Stimulated activated CD4-positive, alpha-beta T cell treated with anti-CD3 and anti-CD28 coated beads, TNF-alpha, amount 100 ng/mL, for 4 hours (primary cell): ENCODE data around the gene EBLN1.
"Not testable (repeated sequence)": the region's sequence is repeated elsewhere in the genome, so short reads cannot be mapped to it uniquely, and the experiment has no call there.

Experiments used
- DNase-seq, 3 experiments: peaks; one replicate each; pipeline ENCODE4 v3.0.0-alpha.2; 2020; ENCODE audit warnings: low read depth in 3 of 3

The EBLN1 gene

DNA sequence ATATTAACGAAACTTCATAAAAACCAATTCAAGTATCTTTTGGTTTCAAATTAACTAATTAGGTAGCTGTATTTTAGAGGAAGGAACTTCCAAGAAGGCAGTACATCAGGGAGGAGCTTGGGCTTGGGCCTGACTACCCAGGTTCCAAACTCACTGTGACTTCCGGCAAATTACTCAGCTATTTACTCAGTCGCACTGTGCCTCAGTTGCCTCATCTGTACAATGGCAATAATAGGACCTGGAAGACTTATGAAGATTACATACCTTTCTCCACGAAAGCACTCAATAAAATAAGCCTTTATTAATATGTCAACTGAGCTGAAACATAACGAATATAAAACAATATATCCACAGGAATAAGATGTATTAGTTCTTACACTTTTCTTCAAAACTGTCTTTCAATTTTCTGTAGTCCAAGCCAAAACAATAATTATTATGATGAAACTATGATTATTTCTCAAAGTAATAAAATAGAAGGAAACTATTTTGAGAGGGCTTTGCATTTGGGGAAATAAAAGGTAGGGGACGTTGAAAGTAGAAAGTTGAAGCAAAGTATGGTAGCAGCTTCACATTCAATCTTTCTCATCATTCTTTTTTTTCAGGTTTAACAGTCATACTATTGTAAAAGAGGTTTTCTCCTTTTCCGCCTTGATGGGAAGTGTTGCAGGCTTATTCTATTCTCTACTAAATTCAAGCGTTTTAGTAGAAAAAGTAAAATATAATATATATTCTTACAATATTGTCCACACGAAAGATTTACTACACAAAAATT is 10.5 kb upstream of the EBLN1 start:
- DNase-seq, result no peak

DNA sequence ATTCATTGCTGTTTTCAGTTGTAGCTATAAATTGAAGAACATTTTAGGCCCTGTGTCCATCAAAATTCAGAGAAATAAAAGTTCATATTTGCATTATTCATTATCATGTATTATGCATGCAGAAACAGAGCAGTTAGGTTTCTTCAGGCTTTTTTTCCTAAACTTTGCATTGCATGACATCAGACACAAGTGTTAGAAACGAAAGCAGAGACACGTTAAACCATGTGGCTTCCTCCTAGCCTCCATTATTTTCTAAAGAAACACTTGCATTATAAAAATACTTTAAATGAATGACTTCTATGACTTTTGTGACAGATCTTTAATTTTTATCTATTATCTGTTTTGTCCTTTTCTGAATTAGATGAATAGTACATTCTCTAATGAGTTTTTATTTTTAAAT is 8.8 kb upstream of the EBLN1 start:
- no peak for DNase-seq

DNA sequence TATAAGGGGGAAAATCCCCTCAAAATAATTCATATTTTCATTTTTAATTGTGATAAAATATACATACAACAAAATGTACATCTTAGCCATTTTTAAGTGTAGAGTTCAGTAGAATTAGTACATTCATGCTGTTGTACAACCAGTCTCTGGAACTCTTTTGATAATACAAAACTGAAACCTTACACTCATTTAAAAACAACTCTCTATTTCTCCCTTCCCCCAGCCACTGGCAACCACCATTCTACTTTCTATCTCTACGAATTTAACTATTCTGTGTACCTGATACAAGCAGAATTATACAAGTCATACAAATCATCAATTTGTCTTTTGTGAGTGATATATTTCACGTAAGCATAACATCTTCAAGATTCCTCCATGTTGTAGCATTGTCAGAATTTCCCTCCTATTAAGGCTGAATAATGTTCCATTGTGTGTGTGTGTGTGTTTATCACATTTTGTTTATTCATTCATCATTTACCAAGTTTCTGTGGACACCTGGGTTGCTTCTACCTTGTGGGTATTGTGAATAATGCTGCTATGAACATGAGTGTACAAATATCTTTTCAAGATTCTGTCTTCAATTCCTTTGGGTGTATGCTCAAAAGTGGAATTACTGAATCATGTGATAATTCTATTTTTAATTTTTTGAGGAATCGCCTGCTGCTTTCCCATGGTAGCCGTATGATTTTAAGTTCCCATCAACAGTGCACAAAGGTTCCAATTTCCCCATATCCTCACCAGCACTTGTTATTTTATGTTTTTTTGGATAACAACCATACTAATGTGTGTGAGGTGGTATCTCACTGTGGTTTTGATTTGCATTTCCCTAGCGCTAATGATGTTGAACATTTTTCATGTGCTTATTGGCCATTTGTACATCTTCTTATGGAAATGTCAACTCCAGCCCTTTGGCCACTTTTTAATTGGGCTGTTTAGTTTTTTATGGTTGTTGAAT is 4.7 kb upstream of the EBLN1 start:
- DNase-seq, result no peak

DNA sequence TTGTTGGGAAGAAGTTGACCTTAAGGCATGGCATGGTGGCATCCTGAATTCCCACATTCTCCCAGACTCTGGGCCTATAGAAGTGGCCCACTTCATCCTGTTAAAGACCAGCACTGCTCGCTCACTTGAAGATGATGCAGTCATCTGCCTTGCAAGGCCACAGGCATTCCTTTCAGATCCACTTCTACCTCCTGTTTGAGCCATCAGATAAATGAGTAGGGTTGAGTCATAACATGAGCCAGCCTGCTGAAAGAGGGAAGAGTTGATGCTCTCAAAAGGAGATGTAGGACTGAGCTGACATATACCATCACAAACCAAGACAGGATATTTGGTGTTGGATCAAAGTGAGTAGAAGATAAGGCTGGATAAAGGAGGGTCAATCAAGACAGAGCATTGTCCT is 1.5 kb upstream of the EBLN1 start:
- DNase-seq, result no peak

DNA sequence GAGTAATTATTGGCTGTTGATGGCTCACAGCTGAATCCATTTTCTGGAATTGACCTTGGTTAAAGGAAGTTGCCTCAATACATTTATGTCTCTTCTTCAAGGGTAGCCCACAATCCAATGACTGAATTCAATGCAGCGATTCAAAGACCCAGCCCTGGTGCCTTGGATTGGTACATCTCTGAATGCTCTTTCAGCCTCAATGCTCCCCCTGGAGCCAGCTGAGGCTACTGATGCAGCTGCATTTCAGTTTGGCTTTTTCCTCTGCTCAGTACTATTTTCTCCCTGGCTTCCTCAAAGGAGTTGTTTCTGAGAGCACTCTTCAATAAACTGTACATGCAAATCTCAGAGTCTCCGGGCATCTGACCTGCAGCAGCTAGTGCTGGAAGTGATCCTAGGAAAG is 633 bp upstream of the EBLN1 start:
- DNase-seq, result no peak

DNA sequence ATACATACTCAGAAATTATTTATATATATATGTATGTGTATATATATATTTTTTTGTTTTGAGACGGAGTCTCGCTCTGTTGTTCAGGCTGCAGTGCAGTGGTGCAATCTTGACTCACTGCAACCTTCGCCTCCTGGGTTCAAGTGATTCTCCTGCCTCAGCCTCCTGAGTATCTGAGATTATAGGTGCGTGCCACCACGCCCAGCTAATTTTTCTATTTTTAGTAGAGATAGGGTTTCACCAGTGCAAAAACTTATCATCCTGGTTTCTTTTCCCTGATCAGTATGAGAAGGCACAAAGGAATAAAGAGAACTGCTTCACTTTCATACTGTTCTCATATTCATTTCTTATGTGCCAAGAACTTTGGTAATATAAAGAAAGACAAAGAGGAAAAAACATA is 731 bp downstream of the EBLN1 start:
- DNase-seq, result not testable (repeated sequence)

DNA sequence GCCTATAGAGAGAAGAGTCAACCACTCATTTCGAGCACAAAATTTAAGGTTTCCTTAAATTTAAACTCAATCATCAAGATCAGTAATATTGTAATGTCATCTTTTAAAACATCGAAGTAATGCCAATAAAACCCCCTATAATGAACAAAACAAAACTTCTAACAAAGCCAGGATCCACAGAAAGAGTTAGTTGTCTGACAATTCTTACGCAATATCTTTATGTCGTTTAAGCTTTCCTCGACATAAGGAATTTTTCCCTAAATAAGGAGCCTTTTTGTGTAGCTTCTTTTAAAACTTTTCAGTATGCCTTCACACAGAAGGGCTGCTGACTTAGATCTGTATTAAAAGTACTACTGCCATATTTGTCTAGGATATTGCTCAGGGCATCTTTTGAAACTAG is 7.5 kb downstream of the EBLN1 start:
- DNase-seq, result no peak

DNA sequence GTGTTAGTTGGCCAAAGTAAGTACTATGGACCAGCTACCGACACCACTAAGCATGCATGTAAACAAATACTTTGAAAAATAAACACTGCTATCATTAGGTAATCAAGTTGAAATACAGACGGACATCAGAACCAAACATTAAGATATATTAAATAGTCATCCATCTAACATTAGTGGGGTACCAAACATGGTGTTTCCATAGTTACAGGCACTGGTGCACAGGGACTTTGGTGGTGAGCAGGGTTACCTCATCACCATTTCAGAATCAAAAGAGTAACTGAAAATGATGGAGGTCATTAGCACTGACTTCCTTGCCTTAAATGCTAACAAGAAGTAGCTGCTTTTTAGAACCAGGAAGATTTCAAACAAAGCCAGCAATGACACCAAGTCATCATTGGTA is 23.9 kb downstream of the EBLN1 start:
- no peak for DNase-seq

DNA sequence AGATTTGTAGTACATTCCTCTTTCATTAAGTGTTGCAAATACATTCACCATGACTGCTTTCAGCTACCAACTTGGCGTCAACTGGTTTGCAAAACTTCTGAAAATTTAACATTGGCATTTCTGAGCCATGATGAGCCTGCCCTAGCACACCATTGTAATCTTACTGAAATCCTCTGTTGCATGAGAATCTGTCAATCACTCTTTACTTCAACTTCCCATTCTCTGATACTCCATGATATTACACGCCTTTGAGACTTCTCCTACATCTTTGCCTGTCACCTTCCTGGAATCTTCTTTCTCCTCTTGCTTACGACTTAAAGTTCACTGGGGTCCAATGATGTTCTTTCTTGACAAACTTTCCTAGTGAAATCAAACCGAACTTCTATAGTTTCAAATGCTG is 32.2 kb downstream of the EBLN1 start:
- no peak for DNase-seq

DNA sequence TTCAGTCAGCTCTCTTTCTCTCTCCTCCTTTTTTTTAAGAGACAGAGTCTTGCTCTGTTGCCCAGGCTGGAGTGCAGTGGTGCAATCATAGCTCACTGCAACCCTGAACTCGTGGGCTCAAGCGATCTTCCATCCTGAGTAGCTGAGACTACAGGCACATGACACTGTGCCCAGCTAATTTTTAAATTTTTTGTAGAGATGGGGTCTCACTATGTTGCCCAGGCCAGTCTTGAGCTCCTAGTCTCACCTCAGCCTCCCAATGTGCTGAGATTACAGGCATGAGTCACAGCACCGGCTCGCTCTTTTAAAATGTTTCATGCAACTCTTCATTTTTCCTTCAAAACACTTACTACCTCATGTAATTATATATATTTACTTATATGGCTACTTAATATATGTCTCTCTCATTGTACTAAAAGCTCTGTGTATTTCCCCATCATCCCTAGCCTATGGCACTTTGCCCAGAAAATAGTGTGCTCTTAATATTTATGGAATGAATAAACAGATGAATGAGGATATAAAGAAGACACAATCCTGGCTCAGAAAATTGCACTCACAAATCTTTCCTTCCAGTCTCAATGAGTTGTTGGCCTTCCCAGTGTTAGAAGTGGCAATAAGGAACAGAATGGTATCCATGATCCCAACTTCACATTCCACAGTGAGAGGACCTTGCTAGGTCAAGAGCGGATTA is 33.9 kb downstream of the EBLN1 start:
- no peak for DNase-seq

DNA sequence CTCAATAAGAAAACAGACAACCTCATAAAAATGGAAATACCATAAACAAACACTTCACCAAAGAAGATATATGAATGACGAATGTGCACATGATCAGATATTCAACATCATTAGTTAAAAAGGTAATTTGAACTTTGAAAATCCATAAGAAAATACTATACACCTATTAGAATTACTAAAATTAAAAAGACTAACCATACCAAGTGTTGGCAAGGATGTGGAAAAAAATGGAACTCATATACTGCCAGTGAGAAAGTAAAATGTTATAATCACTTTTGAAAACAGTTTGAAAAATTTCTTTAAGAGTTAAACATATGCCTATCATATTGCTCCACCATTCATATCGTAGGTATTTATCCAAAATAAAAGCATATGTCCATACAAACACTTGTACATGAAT is 37.1 kb downstream of the EBLN1 start:
- no peak for DNase-seq

DNA sequence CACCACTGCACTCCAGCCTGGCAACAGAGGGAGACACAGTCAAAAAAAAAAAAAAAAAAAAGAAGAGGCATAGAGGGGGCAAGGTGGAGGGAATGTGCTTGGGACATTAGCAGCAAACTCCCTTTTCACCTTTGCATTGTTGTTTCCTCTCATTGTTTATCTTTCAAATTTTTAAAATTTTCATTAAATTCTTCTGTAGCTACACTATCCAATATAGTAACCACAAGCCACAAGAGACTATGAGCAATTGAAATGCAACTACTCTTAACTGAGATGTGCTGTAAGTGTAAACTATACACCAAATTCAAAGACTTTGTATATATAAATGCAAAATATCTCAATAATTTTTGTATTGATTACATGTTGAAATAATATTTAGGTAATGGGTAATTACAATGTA is 43.4 kb downstream of the EBLN1 start:
- DNase-seq, result no peak

DNA sequence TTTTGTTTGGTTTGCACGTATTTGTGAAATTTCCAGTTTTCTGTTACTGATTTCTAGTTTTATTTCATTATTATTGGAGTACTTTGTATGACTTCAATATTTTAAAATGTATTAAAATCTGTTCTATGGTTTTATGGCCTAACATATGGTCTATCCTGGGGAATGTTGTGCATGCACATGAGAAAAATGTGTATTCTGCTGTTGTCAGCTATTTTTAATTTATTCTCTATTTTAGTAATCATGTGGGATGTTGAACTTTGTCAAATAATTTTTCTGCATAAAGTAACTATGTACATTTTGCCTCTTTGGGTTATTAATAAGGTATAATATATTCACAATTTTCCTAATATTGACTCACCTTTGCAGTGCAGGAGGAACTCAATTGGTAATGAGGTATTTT is 46.7 kb downstream of the EBLN1 start:
- DNase-seq, result no peak

DNA sequence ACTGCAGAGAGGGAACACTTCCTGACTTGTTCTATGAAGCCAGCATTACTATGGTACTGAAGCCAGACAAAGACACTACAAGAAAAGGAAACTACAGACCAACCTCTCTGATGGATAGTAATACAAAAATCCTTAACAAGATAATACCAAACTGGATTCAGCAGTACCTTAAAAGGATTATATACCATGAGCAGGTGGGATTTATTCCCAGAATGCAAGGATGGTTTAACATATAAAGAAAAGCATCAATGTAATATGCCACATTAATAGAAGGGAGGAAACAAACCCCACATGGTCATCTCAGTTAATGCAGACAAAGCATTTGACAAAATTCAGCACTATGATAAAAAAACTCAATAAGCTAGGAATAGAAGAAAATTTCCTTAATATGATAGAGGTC is 47.2 kb downstream of the EBLN1 start:
- DNase-seq, result no peak

DNA sequence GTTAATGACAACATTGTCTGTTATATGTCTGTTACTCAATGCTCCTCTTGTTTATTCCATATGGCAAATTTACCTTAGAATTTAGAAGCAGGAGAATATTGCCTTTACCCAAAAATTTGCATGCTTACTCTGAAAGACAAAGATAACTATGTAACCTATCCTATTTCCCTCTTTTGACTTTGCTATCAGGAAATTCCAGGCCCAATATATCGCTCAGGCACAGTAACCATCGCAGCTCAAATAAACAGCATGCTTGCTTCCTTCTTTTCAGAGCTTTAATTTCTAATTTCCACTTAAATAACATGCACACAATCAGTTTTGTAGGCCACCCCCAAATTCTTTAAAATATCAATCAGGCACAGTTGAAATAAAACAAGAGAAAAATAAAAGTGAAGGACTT is 57.8 kb downstream of the EBLN1 start:
- DNase-seq, result no peak

DNA sequence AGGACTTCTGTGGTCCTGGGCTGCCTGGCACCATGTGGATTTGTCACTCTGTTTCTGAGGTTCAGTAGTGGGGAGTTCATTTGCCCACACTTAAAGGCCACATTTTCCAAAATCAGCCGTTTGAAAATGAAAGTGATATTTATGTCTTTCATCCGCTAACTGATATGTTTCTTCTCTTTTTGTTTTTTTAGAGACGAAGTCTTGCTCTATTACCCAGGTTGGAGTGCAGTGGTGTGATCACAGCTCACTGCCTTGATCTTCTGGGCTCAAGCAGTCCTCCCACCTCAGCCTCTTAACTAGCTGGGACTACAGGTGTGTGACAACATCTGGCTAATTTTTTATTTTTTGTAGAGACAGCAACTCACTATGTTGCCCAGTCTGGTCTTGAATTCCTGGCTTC is 58.6 kb downstream of the EBLN1 start:
- DNase-seq, result no peak
